Measurements from ENCODE around the gene FIGNL2.
A peak's percentile ranks its signal among the peaks of the same experiment; 100 is the strongest.

The FIGNL2 gene

GRCh38 chr12:51825216-51825615 is 23.3 kb downstream of the FIGNL2 start:
- peaks cover 24% of the 10 kb centered on the region for H3K36me3 Mint-ChIP-seq (ENCODE audit: low read depth)

GRCh38 chr12:51823875-51824565 is 24.5 kb downstream of the FIGNL2 start:
- no peak overlapping the region for H3K27ac Mint-ChIP-seq
- H3K36me3 Mint-ChIP-seq (ENCODE audit: low read depth), result peaks cover 24% of the 10 kb centered on the region
- H3K27me3 Mint-ChIP-seq (ENCODE audit: low read depth), result peaks cover 13% of the 10 kb centered on the region
- H3K4me3 Mint-ChIP-seq, result peak overlapping the region in 2 of 3 experiments; percentile 3 to 44
- peak; percentile 27 to 45 (median 43) for TF ChIP-seq CTCF (IDR thresholded peaks at IDR 0.05; ENCODE audit: unreplicated experiment in 3 of 3)
- H3K9me3 Mint-ChIP-seq, result no peaks in the 10 kb centered on the region
- H3K4me1 Mint-ChIP-seq, result peaks cover 6% of the 10 kb centered on the region

More at GRCh38 chr12:51825216-51825615, 23.3 kb downstream of the FIGNL2 start:
- TF ChIP-seq CTCF (IDR thresholded peaks at IDR 0.05; ENCODE audit: unreplicated experiment in 3 of 3), result no peak
- peaks cover 9% of the 10 kb centered on the region for H3K27me3 Mint-ChIP-seq (ENCODE audit: low read depth)
- no peaks in the 10 kb centered on the region for H3K4me1 Mint-ChIP-seq
- H3K27ac Mint-ChIP-seq, result no peak overlapping the region
- H3K9me3 Mint-ChIP-seq, result no peaks in the 10 kb centered on the region
- H3K4me3 Mint-ChIP-seq, result no peak overlapping the region

GRCh38 chr12:51822956-51823355 is 25.6 kb downstream of the FIGNL2 start:
- no peak for TF ChIP-seq CTCF (IDR thresholded peaks at IDR 0.05; ENCODE audit: unreplicated experiment in 3 of 3)
- Mint-ChIP-seq H3K27ac (peak overlapping the region; percentile 22 to 68 (median 44)), H3K9me3 (no peaks in the 10 kb centered on the region), H3K4me1 (peaks cover 13% of the 10 kb centered on the region), H3K4me3 (peak overlapping the region; percentile 27 to 71 (median 59)), H3K27me3 (ENCODE audit: low read depth) (peaks cover 9% of the 10 kb centered on the region), H3K36me3 (ENCODE audit: low read depth) (peaks cover 24% of the 10 kb centered on the region)

GRCh38 chr12:51822261-51822616 is 26.3 kb downstream of the FIGNL2 start:
- peaks cover 13% of the 10 kb centered on the region for H3K27me3 Mint-ChIP-seq (ENCODE audit: low read depth)
- no peak overlapping the region for H3K27ac Mint-ChIP-seq
- TF ChIP-seq CTCF (IDR thresholded peaks at IDR 0.05; ENCODE audit: unreplicated experiment in 3 of 3), result no peak
- peak overlapping the region in 2 of 3 experiments; percentile 59 to 71 for H3K4me3 Mint-ChIP-seq
- H3K9me3 Mint-ChIP-seq, result no peaks in the 10 kb centered on the region
- H3K4me1 Mint-ChIP-seq, result peaks cover 20% of the 10 kb centered on the region
- peaks cover 24% of the 10 kb centered on the region for H3K36me3 Mint-ChIP-seq (ENCODE audit: low read depth)

GRCh38 chr12:51821440-51822260 is 26.9 kb downstream of the FIGNL2 start:
- no peak overlapping the region for H3K27ac Mint-ChIP-seq
- H3K27me3 Mint-ChIP-seq (ENCODE audit: low read depth), result peaks cover 10% of the 10 kb centered on the region

More at GRCh38 chr12:51821440-51822260, 26.9 kb downstream of the FIGNL2 start:
- no peak for TF ChIP-seq CTCF (IDR thresholded peaks at IDR 0.05; ENCODE audit: unreplicated experiment in 3 of 3)
- Mint-ChIP-seq H3K9me3 (no peaks in the 10 kb centered on the region), H3K4me1 (peaks cover 22% of the 10 kb centered on the region), H3K36me3 (ENCODE audit: low read depth) (peaks cover 20% of the 10 kb centered on the region), H3K4me3 (peak overlapping the region in 2 of 3 experiments; percentile 59 to 71)
